MM.1S (cell line): ENCODE measurements around the gene C19orf85.
"Not testable (repeated sequence)": the region's sequence is repeated elsewhere in the genome, so short reads cannot be mapped to it uniquely, and the experiment has no call there.

Experiments
- DNase-seq: peaks from one replicate; pipeline ENCODE4 v3.0.0-alpha.2; 2015
- H2AFZ ChIP-seq: fragments of 300-600 bp; sonication (generic); 2 replicates; pipeline ENCODE4 v1.6.0; 2016; ENCODE audit warnings: antibody characterized with exemption, low read length
- H3F3A ChIP-seq: fragments of 300-600 bp; sonication (generic); 2 replicates; pipeline ENCODE4 v1.6.1; 2016; ENCODE audit warnings: mild to moderate bottlenecking, antibody characterized with exemption, low read length, moderate library complexity, mixed read lengths; ENCODE audit not compliant: insufficient read depth
- H3K27ac ChIP-seq: fragments of 300-600 bp; sonication (generic); 2 replicates; pipeline ENCODE4 v1.5.1; 2016; ENCODE audit warnings: mild to moderate bottlenecking, low read length
- H3K27me3 ChIP-seq: fragments of 300-600 bp; sonication (generic); replicated peaks from 2 replicates; pipeline ENCODE4 v1.6.0; 2016; ENCODE audit warnings: low read length; ENCODE audit not compliant: insufficient read depth
- H3K36me3 ChIP-seq: fragments of 300-600 bp; sonication (generic); replicated peaks from 2 replicates; pipeline ENCODE4 v1.6.1; 2016; ENCODE audit warnings: mild to moderate bottlenecking, low read length, mixed read lengths; ENCODE audit not compliant: insufficient read depth
- H3K4me1 ChIP-seq: fragments of 300-600 bp; sonication (generic); 2 replicates; pipeline ENCODE4 v1.6.1; 2016; ENCODE audit warnings: low read length, mixed read lengths
- H3K4me2 ChIP-seq: fragments of 300-600 bp; sonication (generic); 2 replicates; pipeline ENCODE4 v1.6.0; 2016; ENCODE audit warnings: low read depth, low read length
- H3K4me3 ChIP-seq: fragments of 300-600 bp; sonication (generic); 2 replicates; pipeline ENCODE4 v1.5.1; 2016; ENCODE audit warnings: low read length, mixed read lengths
- H3K79me2 ChIP-seq: fragments of 300-600 bp; sonication (generic); 2 replicates; pipeline ENCODE4 v1.6.1; 2016; ENCODE audit warnings: mixed run types, low read length, mixed read lengths
- H3K9ac ChIP-seq: fragments of 300-600 bp; sonication (generic); 2 replicates; pipeline ENCODE4 v1.6.1; 2016; ENCODE audit warnings: low read length, mixed read lengths
- H3K9me2 ChIP-seq: fragments of 300-600 bp; sonication (generic); replicated peaks from 2 replicates; pipeline ENCODE4 v1.6.1; 2016; ENCODE audit warnings: mild to moderate bottlenecking, low read length, mixed read lengths; ENCODE audit not compliant: insufficient read depth
- H3K9me3 ChIP-seq: fragments of 300-600 bp; sonication (generic); replicated peaks from 2 replicates; pipeline ENCODE4 v1.6.1; 2016; ENCODE audit warnings: mild to moderate bottlenecking, low read length, mixed read lengths; ENCODE audit not compliant: insufficient read depth
- H4K20me1 ChIP-seq: fragments of 300-600 bp; sonication (generic); 2 replicates; pipeline ENCODE4 v1.6.1; 2016; ENCODE audit warnings: mild to moderate bottlenecking, low read length, moderate library complexity, mixed read lengths; ENCODE audit not compliant: insufficient read depth
- EZH2 ChIP-seq: fragments of 300-600 bp; sonication (generic); optimal IDR thresholded peaks from 2 replicates; pipeline ENCODE3; 2017; ENCODE audit warnings: low read depth, mild to moderate bottlenecking, antibody characterized with exemption, low read length, mixed read lengths
- EZH2phosphoT487 ChIP-seq: fragments of 300-600 bp; sonication (generic); IDR thresholded peaks from 2 replicates; pipeline ENCODE4 v1.6.1; 2018; ENCODE audit warnings: antibody characterized with exemption, low read length
- TF ChIP-seq, protein P1 (sequence below): fragments of 300-600 bp; sonication (generic); IDR thresholded peaks from 2 replicates; pipeline ENCODE4 v1.5.1; 2016; ENCODE audit warnings: antibody characterized with exemption, low read length, mixed read lengths

Gene C19orf85

DNA sequence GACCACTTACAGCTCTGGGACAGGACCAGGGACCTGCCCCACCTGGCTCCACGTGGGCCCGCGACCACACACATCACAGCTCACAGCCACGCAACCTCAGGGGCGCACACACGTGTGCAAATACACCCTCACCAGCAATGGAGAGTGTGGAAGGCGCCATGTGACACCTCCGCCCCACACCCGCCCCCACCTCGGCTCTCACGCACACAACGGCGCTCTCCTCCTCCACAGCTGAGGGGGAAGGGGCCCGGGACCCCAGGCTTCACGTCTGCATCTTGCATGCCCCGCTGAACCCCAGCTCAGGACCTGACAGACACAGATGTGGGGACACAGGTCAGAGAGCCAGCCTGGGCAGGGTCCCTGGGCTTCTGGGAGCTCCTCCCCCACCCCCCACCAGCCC lies 15.1 kb downstream of the C19orf85 start:
- H3K4me1 ChIP-seq = no peaks in the 10 kb centered on the region
- H4K20me1 ChIP-seq = no peaks in the 10 kb centered on the region
- H3K9me3 ChIP-seq = no peaks in the 10 kb centered on the region
- H3K9ac ChIP-seq = no peak overlapping the region
- H3K9me2 ChIP-seq = no peaks in the 10 kb centered on the region
- H3K4me3 ChIP-seq = no peak overlapping the region
- H3K79me2 ChIP-seq = no peaks in the 10 kb centered on the region
- H3K36me3 ChIP-seq = no peaks in the 10 kb centered on the region
- no peak overlapping the region for H3K27ac ChIP-seq
- TF ChIP-seq EZH2 (no peak), EZH2phosphoT487 (no peak)
- TF ChIP-seq, protein P1, sequence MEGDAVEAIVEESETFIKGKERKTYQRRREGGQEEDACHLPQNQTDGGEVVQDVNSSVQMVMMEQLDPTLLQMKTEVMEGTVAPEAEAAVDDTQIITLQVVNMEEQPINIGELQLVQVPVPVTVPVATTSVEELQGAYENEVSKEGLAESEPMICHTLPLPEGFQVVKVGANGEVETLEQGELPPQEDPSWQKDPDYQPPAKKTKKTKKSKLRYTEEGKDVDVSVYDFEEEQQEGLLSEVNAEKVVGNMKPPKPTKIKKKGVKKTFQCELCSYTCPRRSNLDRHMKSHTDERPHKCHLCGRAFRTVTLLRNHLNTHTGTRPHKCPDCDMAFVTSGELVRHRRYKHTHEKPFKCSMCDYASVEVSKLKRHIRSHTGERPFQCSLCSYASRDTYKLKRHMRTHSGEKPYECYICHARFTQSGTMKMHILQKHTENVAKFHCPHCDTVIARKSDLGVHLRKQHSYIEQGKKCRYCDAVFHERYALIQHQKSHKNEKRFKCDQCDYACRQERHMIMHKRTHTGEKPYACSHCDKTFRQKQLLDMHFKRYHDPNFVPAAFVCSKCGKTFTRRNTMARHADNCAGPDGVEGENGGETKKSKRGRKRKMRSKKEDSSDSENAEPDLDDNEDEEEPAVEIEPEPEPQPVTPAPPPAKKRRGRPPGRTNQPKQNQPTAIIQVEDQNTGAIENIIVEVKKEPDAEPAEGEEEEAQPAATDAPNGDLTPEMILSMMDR = no peak
- no peaks in the 10 kb centered on the region for H3F3A ChIP-seq
- H3K27me3 ChIP-seq = peaks cover 53% of the 10 kb centered on the region
- H2AFZ ChIP-seq = no peak overlapping the region
- DNase-seq = no peak
- H3K4me2 ChIP-seq = no peak overlapping the region

DNA sequence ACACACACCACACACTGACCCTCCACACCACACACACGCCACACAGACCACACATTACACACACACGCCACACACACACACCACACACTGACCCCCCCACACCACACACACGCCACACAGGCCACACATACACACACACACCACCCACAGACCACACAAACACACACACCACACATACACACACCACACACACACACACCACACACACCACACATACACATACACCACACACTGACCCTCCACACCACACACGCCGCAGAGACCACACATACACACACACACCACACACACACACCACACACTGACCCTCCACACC lies 16.4 kb downstream of the C19orf85 start:
- H2AFZ ChIP-seq, H3K9ac ChIP-seq, H3F3A ChIP-seq, DNase-seq, H3K9me3 ChIP-seq, H3K79me2 ChIP-seq, H4K20me1 ChIP-seq, H3K9me2 ChIP-seq, H3K4me1 ChIP-seq, H3K4me3 ChIP-seq, H3K36me3 ChIP-seq, H3K27ac ChIP-seq, H3K4me2 ChIP-seq: not testable (repeated sequence)
- H3K27me3 ChIP-seq = peaks cover 66% of the 10 kb centered on the region

DNA sequence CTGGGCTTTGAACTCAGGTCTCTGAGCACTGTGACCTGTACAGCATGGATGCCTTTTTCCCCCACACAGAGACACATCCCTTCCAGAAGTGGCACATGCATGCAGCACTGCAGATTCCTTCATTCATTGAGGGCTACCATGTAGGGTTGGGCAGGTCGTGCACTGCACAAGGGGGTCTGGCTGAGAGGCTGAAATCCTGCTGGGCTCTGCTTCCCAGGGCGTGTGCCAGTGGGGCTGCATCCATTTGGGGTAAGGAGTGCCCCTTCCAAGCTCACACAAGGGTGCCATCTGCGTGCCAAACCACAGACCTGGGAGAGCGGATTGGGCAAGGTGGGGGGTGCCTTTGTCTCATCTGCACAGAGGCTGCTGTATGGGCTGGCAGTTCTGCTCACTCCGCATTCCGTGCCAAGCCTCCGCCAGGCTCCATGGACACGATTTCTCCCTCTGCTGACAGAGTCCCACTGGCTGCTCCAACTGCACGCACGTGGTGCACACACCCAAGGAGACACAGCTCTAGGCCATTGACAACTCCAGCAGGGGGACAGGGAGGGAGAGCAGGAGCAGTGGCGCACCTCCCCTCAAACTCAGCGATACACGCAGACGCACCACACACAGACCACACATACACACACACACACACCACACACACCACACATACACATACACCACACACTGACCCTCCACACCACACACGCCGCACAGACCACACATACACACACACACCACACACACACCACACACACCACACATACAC lies 17.0 kb downstream of the C19orf85 start:
- Histone ChIP-seq H3K9ac (no peak overlapping the region), H3K27ac (no peak overlapping the region), H3K4me3 (no peak overlapping the region), H3K27me3 (peaks cover 68% of the 10 kb centered on the region), H4K20me1 (no peaks in the 10 kb centered on the region), H3F3A (no peaks in the 10 kb centered on the region), H3K4me2 (no peak overlapping the region), H3K9me2 (no peaks in the 10 kb centered on the region), H3K36me3 (no peaks in the 10 kb centered on the region), H2AFZ (no peak overlapping the region), H3K79me2 (no peaks in the 10 kb centered on the region), H3K4me1 (no peaks in the 10 kb centered on the region), H3K9me3 (no peaks in the 10 kb centered on the region)
- no peak for DNase-seq
- TF ChIP-seq, protein P1 = no peak
- TF ChIP-seq EZH2phosphoT487 (no peak), EZH2 (no peak)

DNA sequence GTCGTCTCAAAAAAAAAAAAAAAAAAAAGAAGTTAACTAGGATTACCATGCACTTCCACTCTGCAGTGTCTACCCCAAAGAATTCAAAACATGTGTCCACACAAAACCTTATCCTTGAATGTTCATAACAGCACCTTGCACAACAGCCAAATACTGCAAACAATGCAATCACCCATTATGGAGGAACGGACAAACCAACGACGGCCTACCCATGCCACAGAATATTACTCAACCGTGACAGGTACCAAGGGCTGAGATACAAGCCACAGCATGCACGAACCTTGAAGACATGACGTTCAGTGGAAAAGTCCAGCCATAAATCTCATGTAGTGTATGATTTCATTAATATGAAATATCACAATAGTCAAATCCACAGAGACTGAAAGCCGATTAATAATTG lies 18.5 kb downstream of the C19orf85 start:
- H3K9ac ChIP-seq = no peak overlapping the region
- no peaks in the 10 kb centered on the region for H3K9me2 ChIP-seq
- H3K79me2 ChIP-seq = no peaks in the 10 kb centered on the region
- H3K9me3 ChIP-seq = no peaks in the 10 kb centered on the region
- H3K36me3 ChIP-seq = no peaks in the 10 kb centered on the region
- TF ChIP-seq EZH2phosphoT487 = no peak
- TF ChIP-seq EZH2 = no peak
- TF ChIP-seq, protein P1 = no peak
- H3K27me3 ChIP-seq = peaks cover 68% of the 10 kb centered on the region
- H3K27ac ChIP-seq = no peak overlapping the region
- no peaks in the 10 kb centered on the region for H3K4me1 ChIP-seq
- H4K20me1 ChIP-seq = no peaks in the 10 kb centered on the region
- H3K4me2 ChIP-seq = no peak overlapping the region
- DNase-seq = no peak
- H2AFZ ChIP-seq = no peak overlapping the region
- H3F3A ChIP-seq = no peaks in the 10 kb centered on the region
- no peak overlapping the region for H3K4me3 ChIP-seq
